CD4-positive, alpha-beta T cell (primary cell): ENCODE measurements around the gene PCCA. TPM values are rescaled to one million over a fixed set of nuclear protein-coding genes. Genes with fewer than 3 reads are reported as not detected.

Source experiments
- ATAC-seq: fragments of 200-7000 bp; cut with Tn5 transposase; one replicate; pipeline ENCODE4 v1.10.0; 2022; ENCODE audit warnings: mild to moderate bottlenecking; ENCODE audit not compliant: poor library complexity
- CTCF ChIA-PET: fragments of 350-600 bp; sonication (Branson Sonifier 250); formaldehyde crosslinking; loops from one replicate; lab custom pipeline; 2021; ENCODE audit warnings: antibody characterized with exemption, inconsistent platforms; lab: Charles Lee
- POLR2A ChIA-PET: fragments of 350-600 bp; sonication (Branson Sonifier 250); formaldehyde crosslinking; loops from one replicate; lab custom pipeline; 2021; ENCODE audit warnings: antibody characterized with exemption, inconsistent platforms; lab: Charles Lee
- DNase-seq, 14 experiments: peaks; one replicate each; pipeline ENCODE4 v3.0.0-alpha.2; 2013 to 2020; ENCODE audit warnings: mixed read lengths in 2 of 14
- H3K27ac ChIP-seq, 2 donors: one replicate each; pipeline versions ENCODE4 v1.5.1 to v1.7.0; 2013; ENCODE audit warnings: low read length in 2 of 2, low read depth in 1 of 2, mild to moderate bottlenecking in 1 of 2
- H3K27me3 ChIP-seq, 2 experiments: 1 replicate in 1 of 2; 2 replicates in 1 of 2; pipeline versions ENCODE4 v1.6.1 to v1.7.0; 2013; ENCODE audit warnings: low read length in 2 of 2, control low read depth in 1 of 2, mild to moderate bottlenecking in 1 of 2, moderate library complexity in 1 of 2; ENCODE audit not compliant: insufficient read depth in 2 of 2, control insufficient read depth in 1 of 2
- H3K36me3 ChIP-seq: one replicate; pipeline ENCODE4 v1.6.1; 2013; ENCODE audit warnings: low read length, control low read depth; ENCODE audit not compliant: insufficient read depth
- H3K4me1 ChIP-seq: one replicate; pipeline ENCODE4 v1.6.1; 2013; ENCODE audit warnings: low read length, control low read depth; ENCODE audit not compliant: insufficient read depth
- H3K4me3 ChIP-seq: one replicate; pipeline ENCODE4 v1.5.1; 2013; ENCODE audit warnings: mild to moderate bottlenecking, low read length, moderate library complexity
- H3K9me3 ChIP-seq, 2 experiments: 1 replicate in 1 of 2; 2 replicates in 1 of 2; pipeline versions ENCODE4 v1.6.1 to v1.7.0; 2013; ENCODE audit warnings: low read length in 2 of 2, mild to moderate bottlenecking in 2 of 2, control low read depth in 1 of 2, moderate library complexity in 1 of 2; ENCODE audit not compliant: control insufficient read depth in 1 of 2, insufficient read depth in 1 of 2
- H3K27ac Mint-ChIP-seq: one replicate; pipeline ENCODE4 v1.8.0; 2020; ENCODE audit warnings: mixed read lengths
- H3K27me3 Mint-ChIP-seq: one replicate; pipeline ENCODE4 v1.8.0; 2021; ENCODE audit warnings: mixed read lengths
- H3K36me3 Mint-ChIP-seq: one replicate; pipeline ENCODE4 v1.8.0; 2021; ENCODE audit warnings: low read depth, mixed read lengths
- H3K4me1 Mint-ChIP-seq: one replicate; pipeline ENCODE4 v1.8.0; 2021; ENCODE audit warnings: low read depth, mixed read lengths
- H3K4me3 Mint-ChIP-seq: one replicate; pipeline ENCODE4 v1.8.0; 2020; ENCODE audit warnings: mild to moderate bottlenecking, mixed read lengths
- H3K9me3 Mint-ChIP-seq: one replicate; pipeline ENCODE4 v1.8.0; 2020; ENCODE audit warnings: mixed read lengths
- intact Hi-C, 2 experiments: fragments of 100-400 bp; cut with DNase I in 1 of 2; cut with micrococcal nuclease in 1 of 2; formaldehyde crosslinking; loops; one replicate each; pipeline versions ENCODE4 v1.15.1 to v1.9.0; 2023 to 2025; cut with DNase I, micrococcal nuclease
- total RNA-seq, 174 experiments: library from RNA in 2 of 174; stranded (reverse) in 2 of 174; gene quantifications; one replicate each; pipeline ENCODE4 v1.2.3 and lab custom pipeline; 2021 to 2026
- TF ChIP-seq, protein P1 (sequence below): fragments of 200-600 bp; IDR thresholded peaks from one replicate; pipeline ENCODE4 v1.8.0; 2022; ENCODE audit warnings: antibody characterized with exemption, mild to moderate bottlenecking

The PCCA gene
- total RNA-seq, 2 experiments from 2014 or later, result 4.7 to 5.2 TPM

GRCh38 chr13:100344544-100344943 lies 255.7 kb downstream of the PCCA start:
- TF ChIP-seq, protein P1, sequence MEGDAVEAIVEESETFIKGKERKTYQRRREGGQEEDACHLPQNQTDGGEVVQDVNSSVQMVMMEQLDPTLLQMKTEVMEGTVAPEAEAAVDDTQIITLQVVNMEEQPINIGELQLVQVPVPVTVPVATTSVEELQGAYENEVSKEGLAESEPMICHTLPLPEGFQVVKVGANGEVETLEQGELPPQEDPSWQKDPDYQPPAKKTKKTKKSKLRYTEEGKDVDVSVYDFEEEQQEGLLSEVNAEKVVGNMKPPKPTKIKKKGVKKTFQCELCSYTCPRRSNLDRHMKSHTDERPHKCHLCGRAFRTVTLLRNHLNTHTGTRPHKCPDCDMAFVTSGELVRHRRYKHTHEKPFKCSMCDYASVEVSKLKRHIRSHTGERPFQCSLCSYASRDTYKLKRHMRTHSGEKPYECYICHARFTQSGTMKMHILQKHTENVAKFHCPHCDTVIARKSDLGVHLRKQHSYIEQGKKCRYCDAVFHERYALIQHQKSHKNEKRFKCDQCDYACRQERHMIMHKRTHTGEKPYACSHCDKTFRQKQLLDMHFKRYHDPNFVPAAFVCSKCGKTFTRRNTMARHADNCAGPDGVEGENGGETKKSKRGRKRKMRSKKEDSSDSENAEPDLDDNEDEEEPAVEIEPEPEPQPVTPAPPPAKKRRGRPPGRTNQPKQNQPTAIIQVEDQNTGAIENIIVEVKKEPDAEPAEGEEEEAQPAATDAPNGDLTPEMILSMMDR, result no peak
- no peak overlapping the region for H3K27ac Mint-ChIP-seq
- no peak overlapping the region for H3K4me3 Mint-ChIP-seq

GRCh38 chr13:100347968-100348367 lies 259.1 kb downstream of the PCCA start:
- peaks cover 3% of the 10 kb centered on the region for H3K9me3 Mint-ChIP-seq
- no peaks in the 10 kb centered on the region for H3K9me3 ChIP-seq
- ChIA-PET CTCF (interaction anchor here (1.7 kb wide), 1 partner anchor 13 kb away, joined by 3 read pairs; no protein-coding TSS in a partner anchor), POLR2A (no interaction called here)
- intact Hi-C loops, result no loop called here
- H3K27me3 ChIP-seq, result no peaks in the 10 kb centered on the region
- no peak for DNase-seq
- peaks cover 4% of the 10 kb centered on the region for H3K36me3 Mint-ChIP-seq
- no peaks in the 10 kb centered on the region for H3K4me1 Mint-ChIP-seq
- H3K4me3 ChIP-seq, result no peak overlapping the region
- no peak for ATAC-seq
- no peaks in the 10 kb centered on the region for H3K4me1 ChIP-seq
- TF ChIP-seq, protein P1, result no peak
- H3K4me3 Mint-ChIP-seq, result no peak overlapping the region
- no peaks in the 10 kb centered on the region for H3K36me3 ChIP-seq
- H3K27ac Mint-ChIP-seq, result no peak overlapping the region
- H3K27ac ChIP-seq, result no peak overlapping the region
- no peaks in the 10 kb centered on the region for H3K27me3 Mint-ChIP-seq

More at GRCh38 chr13:100344544-100344943, 255.7 kb downstream of the PCCA start:
- ATAC-seq, result no peak
- no peaks in the 10 kb centered on the region for H3K4me1 ChIP-seq
- CTCF ChIA-PET, result no interaction called here
- H3K4me3 ChIP-seq, result no peak overlapping the region
- no peak overlapping the region for H3K27ac ChIP-seq
- Mint-ChIP-seq H3K4me1 (peaks cover 17% of the 10 kb centered on the region), H3K9me3 (peaks cover 3% of the 10 kb centered on the region), H3K27me3 (no peaks in the 10 kb centered on the region), H3K36me3 (peaks cover 4% of the 10 kb centered on the region)
- H3K36me3 ChIP-seq, result no peaks in the 10 kb centered on the region
- no peak for DNase-seq
- no peaks in the 10 kb centered on the region for H3K27me3 ChIP-seq
- intact Hi-C loops, result no loop called here
- POLR2A ChIA-PET, result no interaction called here
- no peaks in the 10 kb centered on the region for H3K9me3 ChIP-seq

GRCh38 chr13:100349594-100349993 lies 260.7 kb downstream of the PCCA start:
- Histone ChIP-seq H3K9me3 (no peaks in the 10 kb centered on the region), H3K4me1 (no peaks in the 10 kb centered on the region), H3K27me3 (no peaks in the 10 kb centered on the region), H3K27ac (no peak overlapping the region), H3K4me3 (no peak overlapping the region), H3K36me3 (no peaks in the 10 kb centered on the region)
- ATAC-seq (no peak), DNase-seq (no peak)
- Mint-ChIP-seq H3K9me3 (no peaks in the 10 kb centered on the region), H3K27ac (no peak overlapping the region), H3K4me1 (no peaks in the 10 kb centered on the region), H3K36me3 (peaks cover 4% of the 10 kb centered on the region), H3K27me3 (no peaks in the 10 kb centered on the region), H3K4me3 (no peak overlapping the region)
- TF ChIP-seq, protein P1, result no peak
- CTCF ChIA-PET, result interaction anchor here (1.2 kb wide), 1 partner anchor 25 kb away, joined by 3 read pairs; no protein-coding TSS in a partner anchor
- intact Hi-C loops, result no loop called here
- POLR2A ChIA-PET, result no interaction called here
